PC-3 (cell line): ENCODE measurements around the gene MEST. TPM values are rescaled to one million over a fixed set of nuclear protein-coding genes. Genes with fewer than 3 reads are reported as not detected.
"Not testable (repeated sequence)": the region's sequence is repeated elsewhere in the genome, so short reads cannot be mapped to it uniquely, and the experiment has no call there.

Source experiments
- ATAC-seq: fragments of 200-7000 bp; cut with Tn5 transposase; 2 replicates; pipeline ENCODE4 v1.9.1; 2020; ENCODE audit warnings: mild to moderate bottlenecking, moderate library complexity
- BruUV-seq: library from RNA; stranded (reverse); fragments of 400-500 nt; replicated peaks from 2 replicates; lab custom pipeline; 2021; lab: Mats Ljungman, UMichigan
- CTCF ChIA-PET: fragments of 300-600 bp; sonication (Branson Sonifier 250); formaldehyde crosslinking; loops from one replicate; lab custom pipeline; 2022; ENCODE audit warnings: antibody characterized with exemption; lab: Charles Lee
- POLR2A ChIA-PET: fragments of 300-600 bp; sonication (Branson Sonifier 250); formaldehyde crosslinking; loops from one replicate; lab custom pipeline; 2022; ENCODE audit warnings: antibody characterized with exemption; ENCODE audit not compliant: unreplicated experiment; lab: Charles Lee
- DNase-seq: peaks from one replicate; pipeline ENCODE4 v3.0.0-alpha.2; 2015
- H2AFZ ChIP-seq: fragments of 300-600 bp; sonication (generic); 2 replicates; pipeline ENCODE4 v1.6.0; 2016; ENCODE audit warnings: antibody characterized with exemption, low read length
- H3F3A ChIP-seq: fragments of 300-600 bp; sonication (generic); one replicate; pipeline ENCODE4 v1.6.0; 2017; ENCODE audit warnings: antibody characterized with exemption, low read length, control low read depth, mild to moderate bottlenecking; ENCODE audit not compliant: unreplicated experiment
- H3K27ac ChIP-seq: fragments of 300-600 bp; sonication (generic); 2 replicates; pipeline ENCODE4 v1.5.1; 2016; ENCODE audit warnings: mild to moderate bottlenecking, low read length
- H3K27me3 ChIP-seq: fragments of 300-600 bp; sonication (generic); 2 replicates; pipeline ENCODE4 v1.6.1; 2016; ENCODE audit warnings: low read length, mixed read lengths
- H3K36me3 ChIP-seq: fragments of 300-600 bp; sonication (generic); 2 replicates; pipeline ENCODE4 v1.6.1; 2016; ENCODE audit warnings: low read depth, mixed run types, low read length, mixed read lengths
- H3K4me1 ChIP-seq: fragments of 300-600 bp; sonication (generic); 2 replicates; pipeline ENCODE4 v1.5.1; 2016; ENCODE audit warnings: low read length; ENCODE audit not compliant: insufficient read depth
- H3K4me2 ChIP-seq: fragments of 300-600 bp; sonication (generic); 2 replicates; pipeline ENCODE4 v1.6.0; 2016; ENCODE audit warnings: low read length
- H3K4me3 ChIP-seq: fragments of 300-600 bp; sonication (generic); 2 replicates; pipeline ENCODE4 v1.5.1; 2016; ENCODE audit warnings: mild to moderate bottlenecking, low read length, mixed read lengths
- H3K79me2 ChIP-seq: fragments of 300-600 bp; sonication (generic); 2 replicates; pipeline ENCODE4 v1.6.1; 2017; ENCODE audit warnings: low read length, mixed read lengths
- H3K9ac ChIP-seq: fragments of 300-600 bp; sonication (generic); 2 replicates; pipeline ENCODE4 v1.6.0; 2016; ENCODE audit warnings: mild to moderate bottlenecking, low read length
- H3K9me2 ChIP-seq: fragments of 300-600 bp; sonication (generic); replicated peaks from 2 replicates; pipeline ENCODE4 v1.6.1; 2016; ENCODE audit warnings: mixed run types, low read length, mixed read lengths
- H3K9me3 ChIP-seq: fragments of 300-600 bp; sonication (generic); 2 replicates; pipeline ENCODE4 v1.6.1; 2016; ENCODE audit warnings: low read length, mixed read lengths
- H4K20me1 ChIP-seq: fragments of 300-600 bp; sonication (generic); 2 replicates; pipeline ENCODE4 v1.6.1; 2016; ENCODE audit warnings: low read length, mixed read lengths
- CTCF ChIP-seq: fragments of 300-600 bp; sonication (generic); conservative IDR thresholded peaks from 2 replicates; pipeline ENCODE4 v1.5.1; 2017; ENCODE audit warnings: antibody characterized with exemption, low read depth, mild to moderate bottlenecking, low read length
- EZH2 ChIP-seq: fragments of 300-600 bp; sonication (generic); IDR thresholded peaks from one replicate; pipeline ENCODE4 v1.6.1; 2017; ENCODE audit warnings: antibody characterized with exemption, mild to moderate bottlenecking, low read length; ENCODE audit not compliant: unreplicated experiment
- EZH2phosphoT487 ChIP-seq: fragments of 300-600 bp; sonication (generic); IDR thresholded peaks from 2 replicates; pipeline ENCODE4 v1.6.1; 2018; ENCODE audit warnings: mild to moderate bottlenecking, antibody characterized with exemption, low read length, borderline replicate concordance
- intact Hi-C: fragments of 100-400 bp; cut with micrococcal nuclease; formaldehyde crosslinking; loops from 2 replicates; pipeline ENCODE4 v1.9.0; 2023
- total RNA-seq: library from RNA; depleted of rRNA; stranded (reverse); fragments of >200 nt; gene quantifications from 2 replicates; pipeline ENCODE4 v1.2.3, GENCODE V29; 2014

Gene MEST
- total RNA-seq, 1 experiment from 2014 or later, result 25.2 TPM

- H3K4me1 ChIP-seq, BruUV-seq, H3K4me2 ChIP-seq, H3K79me2 ChIP-seq, ATAC-seq, intact Hi-C loops, H3K36me3 ChIP-seq, H4K20me1 ChIP-seq, H3K27me3 ChIP-seq, DNase-seq, POLR2A ChIA-PET, H3F3A ChIP-seq, H3K9ac ChIP-seq, H2AFZ ChIP-seq, H3K9me2 ChIP-seq, H3K27ac ChIP-seq, H3K4me3 ChIP-seq, CTCF ChIA-PET, H3K9me3 ChIP-seq: not testable (repeated sequence)
Measured at GRCh38 chr7:130542297-130542696, 50.4 kb downstream of the MEST start.

DNA sequence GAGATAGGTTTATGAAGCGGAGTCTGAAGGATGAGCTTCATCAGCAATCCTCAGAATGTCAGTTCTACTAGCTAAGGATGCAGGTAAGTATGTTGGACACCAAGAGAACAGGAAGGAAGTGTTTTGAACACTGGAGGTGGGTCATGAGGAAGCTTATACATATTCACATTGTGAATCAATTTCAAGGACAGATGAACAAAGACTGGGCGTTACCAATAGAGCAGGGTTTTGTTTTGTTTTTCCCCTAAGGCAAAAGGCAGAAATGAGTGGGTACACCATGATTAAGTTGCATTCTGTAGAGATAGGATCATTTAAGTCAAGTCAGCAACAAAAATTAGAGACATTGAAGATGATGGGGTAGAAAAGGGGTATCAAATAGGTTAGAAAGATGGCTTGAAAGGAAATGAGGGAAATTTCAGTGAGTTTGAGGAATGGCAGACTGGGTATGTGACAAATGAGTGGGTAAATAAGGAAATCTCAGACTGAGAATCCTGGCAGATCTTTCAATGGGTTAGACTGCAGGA is 51.7 kb downstream of the MEST start:
- no peak overlapping the region for H3K4me2 ChIP-seq
- ATAC-seq (no peak), DNase-seq (no peak)
- no peaks in the 10 kb centered on the region for H3K79me2 ChIP-seq
- no peaks in the 10 kb centered on the region for H3K4me1 ChIP-seq
- H2AFZ ChIP-seq, result no peak overlapping the region
- no peaks in the 10 kb centered on the region for H3K9me3 ChIP-seq
- no peak overlapping the region for H3K27ac ChIP-seq
- POLR2A ChIA-PET, result no interaction called here
- H3K9me2 ChIP-seq, result no peaks in the 10 kb centered on the region
- TF ChIP-seq EZH2phosphoT487 (no peak), EZH2 (no peak), CTCF (no peak)
- 0 out of 2 replicates have a peak, but pooled peaks cover 5% of the 10 kb centered on the region for H3K36me3 ChIP-seq
- H3K4me3 ChIP-seq, result no peak overlapping the region
- CTCF ChIA-PET, result no interaction called here
- BruUV-seq, result no TSS peak
- H3K27me3 ChIP-seq, result no peaks in the 10 kb centered on the region
- intact Hi-C loops, result no loop called here
- no peak overlapping the region for H3K9ac ChIP-seq
- no peaks in the 10 kb centered on the region for H3F3A ChIP-seq
- H4K20me1 ChIP-seq, result no peaks in the 10 kb centered on the region

DNA sequence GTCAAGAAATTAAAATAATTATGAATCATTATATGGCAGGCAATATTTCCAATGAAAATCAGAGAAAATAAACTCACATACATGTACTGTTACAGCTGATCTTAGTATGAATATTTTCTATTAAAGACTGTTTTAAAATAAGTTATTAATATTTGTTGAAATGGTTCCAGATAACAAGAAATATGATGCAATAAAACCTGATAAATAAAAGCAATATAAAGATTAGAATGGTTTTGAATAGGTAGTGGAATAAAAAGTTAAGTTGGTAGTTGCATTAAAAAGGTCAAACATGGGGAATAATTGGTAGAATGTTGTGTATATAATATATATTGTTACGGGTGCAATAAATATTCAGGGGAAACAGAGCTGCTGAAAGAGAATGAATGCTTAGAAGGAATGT is 52.5 kb downstream of the MEST start:
- TF ChIP-seq EZH2phosphoT487 (no peak), EZH2 (no peak), CTCF (no peak)
- Histone ChIP-seq H2AFZ (no peak overlapping the region), H3K9ac (no peak overlapping the region), H3K36me3 (0 out of 2 replicates have a peak, but pooled peaks cover 5% of the 10 kb centered on the region), H3K4me3 (no peak overlapping the region), H3K9me3 (no peaks in the 10 kb centered on the region), H3K4me2 (no peak overlapping the region), H3K27ac (no peak overlapping the region), H3K9me2 (no peaks in the 10 kb centered on the region), H3F3A (no peaks in the 10 kb centered on the region), H4K20me1 (no peaks in the 10 kb centered on the region), H3K79me2 (no peaks in the 10 kb centered on the region), H3K4me1 (no peaks in the 10 kb centered on the region), H3K27me3 (no peaks in the 10 kb centered on the region)
- ChIA-PET CTCF (no interaction called here), POLR2A (no interaction called here)
- intact Hi-C loops, result no loop called here
- no peak for DNase-seq
- no TSS peak for BruUV-seq
- no peak for ATAC-seq
